ENCODE data around the gene PDXDC1.
"Not testable (repeated sequence)": the region's sequence is repeated elsewhere in the genome, so short reads cannot be mapped to it uniquely, and the experiment has no call there.

Gene PDXDC1

GRCh38 chr16:14974331-14974655 is 533 bp upstream of the PDXDC1 start:
- DNase-seq = not testable (repeated sequence)

GRCh38 chr16:14975418-14976194 is 780 bp downstream of the PDXDC1 start:
- peak; percentile 31 to 69 (median 62) for DNase-seq

DNA sequence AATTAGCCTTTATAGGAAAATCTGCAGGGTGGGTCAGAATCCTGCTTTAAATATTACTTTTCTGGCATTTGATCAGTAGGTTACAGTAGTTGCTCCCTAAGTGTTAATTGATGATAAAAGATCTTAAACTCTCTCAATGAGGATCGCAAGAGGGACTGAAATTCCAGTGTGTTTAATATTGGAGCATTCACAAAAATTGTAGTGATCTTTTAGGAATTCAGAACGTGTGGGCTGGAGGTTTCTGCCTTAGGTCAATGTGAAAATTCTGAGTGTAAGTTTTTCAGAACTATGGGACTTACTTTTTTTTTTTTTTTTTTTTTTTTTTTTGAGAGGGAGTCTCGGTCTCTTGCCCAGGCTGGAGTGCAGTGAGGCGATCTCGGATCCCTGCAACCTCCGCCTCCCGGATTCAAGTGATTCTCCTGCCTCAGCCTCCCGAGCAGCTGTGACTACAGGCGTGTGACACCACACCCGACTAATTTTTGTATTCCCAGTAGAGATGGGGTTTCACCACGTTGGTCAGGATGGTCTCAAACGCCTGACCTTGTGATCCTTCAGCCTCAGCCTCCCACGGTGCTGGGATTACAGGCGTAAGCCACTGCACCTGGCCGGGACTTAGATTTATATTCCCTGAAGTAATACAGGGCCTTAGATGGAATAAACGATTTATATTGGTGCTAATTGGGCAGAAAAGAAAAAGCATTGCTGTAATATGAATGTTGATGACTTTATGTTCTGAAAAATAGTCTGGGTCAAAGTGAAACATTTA is 2.3 kb downstream of the PDXDC1 start:
- DNase-seq = not testable (repeated sequence)

DNA sequence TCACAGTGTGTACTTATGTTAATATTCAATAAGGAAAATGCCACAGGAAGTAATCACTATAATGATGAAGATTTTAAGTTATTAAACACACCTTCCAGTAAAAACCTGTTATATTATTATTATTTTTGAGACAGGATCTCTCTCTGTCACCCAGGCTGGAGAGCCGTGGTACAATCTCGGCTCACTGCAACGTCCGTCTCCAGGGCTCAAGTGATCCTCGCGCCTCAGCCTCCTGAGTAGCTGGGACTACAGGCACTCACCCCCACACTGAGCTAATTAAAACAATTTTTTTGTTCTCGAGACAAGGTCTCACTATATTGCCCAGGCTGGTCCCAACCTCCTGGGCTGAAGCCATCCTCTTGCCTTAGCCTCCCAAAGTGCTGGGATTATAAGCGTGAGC is 3.5 kb downstream of the PDXDC1 start:
- not testable (repeated sequence) for DNase-seq

DNA sequence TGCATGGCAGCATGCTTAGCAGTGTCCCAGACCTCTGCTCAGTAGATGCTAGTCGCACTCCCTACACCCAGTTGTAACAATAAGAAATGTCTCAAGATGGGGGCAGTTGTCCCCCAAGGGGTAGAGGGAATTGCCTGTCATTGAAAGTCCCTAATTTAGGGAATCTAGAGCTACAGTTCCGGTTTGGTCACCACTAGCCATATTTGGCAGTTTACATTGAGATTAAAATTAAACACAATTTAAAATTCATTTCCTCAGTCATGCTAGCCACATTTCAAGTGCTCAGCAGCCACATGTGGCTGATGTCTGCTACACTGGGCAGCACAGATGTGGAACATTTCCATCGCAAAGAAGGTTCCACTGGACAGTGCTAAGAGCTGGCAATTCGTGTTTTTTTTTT is 4.1 kb downstream of the PDXDC1 start:
- DNase-seq = not testable (repeated sequence)

GRCh38 chr16:14981234-14981633 is 6.4 kb downstream of the PDXDC1 start:
- DNase-seq = peak in 2 of 3 experiments; percentile 4 to 32

GRCh38 chr16:14982521-14982920 is 7.7 kb downstream of the PDXDC1 start:
- peak in 1 of 3 experiments; percentile 41 for DNase-seq

GRCh38 chr16:14988092-14988491 is 13.3 kb downstream of the PDXDC1 start:
- not testable (repeated sequence) for DNase-seq

GRCh38 chr16:14988661-14989191 is 13.9 kb downstream of the PDXDC1 start:
- DNase-seq = not testable (repeated sequence)

DNA sequence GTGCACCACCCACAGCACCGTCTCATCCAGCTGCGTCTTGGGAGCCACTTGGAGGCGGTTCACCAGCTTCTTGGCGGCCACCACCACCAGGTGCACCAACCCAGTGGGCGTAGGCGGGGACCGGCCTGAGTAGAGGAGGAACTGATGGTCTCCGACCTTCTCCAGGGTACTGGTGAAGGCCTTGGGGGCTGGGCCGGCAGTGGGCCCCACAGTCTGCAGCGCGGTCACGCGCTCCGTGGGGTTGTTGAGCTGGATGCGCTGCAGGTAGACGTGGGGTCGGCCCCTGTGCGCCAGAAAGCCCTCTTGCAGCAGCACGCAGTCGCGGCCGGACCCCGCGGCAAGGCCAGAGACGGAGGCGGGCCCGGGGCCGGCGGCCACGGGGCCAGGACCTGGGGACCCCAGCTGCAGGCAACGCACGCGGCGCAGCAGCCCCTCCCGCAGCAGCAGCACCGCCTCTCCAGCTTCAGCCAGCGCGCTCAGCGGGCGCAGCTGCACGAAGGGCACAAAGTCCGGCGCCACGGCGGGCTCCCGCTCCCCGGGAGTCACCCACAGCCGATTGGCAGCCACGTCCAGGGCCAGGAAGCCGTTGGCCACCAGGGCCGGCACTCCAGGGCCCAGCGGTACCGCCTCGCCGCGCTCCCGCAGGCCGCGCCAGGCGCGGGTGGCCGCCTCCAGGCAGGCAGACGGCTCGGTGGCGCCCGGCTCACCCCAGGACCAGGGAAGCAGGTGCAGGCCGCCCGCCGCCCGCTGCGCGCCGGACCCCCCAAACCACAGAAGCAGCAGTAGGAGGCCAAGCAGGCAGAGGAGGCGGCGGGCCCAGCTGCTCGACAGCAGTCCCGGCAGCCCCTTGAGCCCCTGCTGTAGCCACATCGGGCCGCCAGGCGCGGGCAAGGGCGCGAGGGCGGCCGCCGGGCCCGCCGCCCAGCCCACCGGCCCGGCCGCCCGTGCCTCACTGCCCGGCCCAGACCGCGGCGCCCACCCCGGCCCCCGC is 14.8 kb downstream of the PDXDC1 start:
- DNase-seq = not testable (repeated sequence)

- DNase-seq = not testable (repeated sequence)
These were observed 18.7 kb downstream of the PDXDC1 start for GRCh38 chr16:14993277-14994151.

GRCh38 chr16:14996702-14997101 is 21.9 kb downstream of the PDXDC1 start:
- DNase-seq = not testable (repeated sequence)

DNA sequence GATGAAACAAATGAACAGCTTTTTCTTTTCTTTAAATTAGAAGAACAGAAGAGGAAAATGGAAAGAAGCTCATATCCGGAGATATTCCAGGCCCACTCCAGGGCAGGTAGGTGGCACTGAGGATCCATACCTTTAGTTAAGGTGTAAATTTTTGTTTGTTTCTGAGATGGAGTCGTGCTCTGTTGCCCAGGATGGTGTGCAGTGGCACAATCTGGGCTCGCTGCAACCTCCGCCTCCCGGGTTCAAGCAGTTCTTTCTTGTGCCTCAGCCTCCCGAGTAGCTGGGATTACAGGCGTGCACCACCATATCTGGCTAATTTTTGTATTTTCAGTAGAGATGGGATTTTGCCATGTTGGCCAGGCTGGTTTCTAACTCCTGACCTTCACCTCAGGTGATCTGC is 23.5 kb downstream of the PDXDC1 start:
- not testable (repeated sequence) for DNase-seq

DNA sequence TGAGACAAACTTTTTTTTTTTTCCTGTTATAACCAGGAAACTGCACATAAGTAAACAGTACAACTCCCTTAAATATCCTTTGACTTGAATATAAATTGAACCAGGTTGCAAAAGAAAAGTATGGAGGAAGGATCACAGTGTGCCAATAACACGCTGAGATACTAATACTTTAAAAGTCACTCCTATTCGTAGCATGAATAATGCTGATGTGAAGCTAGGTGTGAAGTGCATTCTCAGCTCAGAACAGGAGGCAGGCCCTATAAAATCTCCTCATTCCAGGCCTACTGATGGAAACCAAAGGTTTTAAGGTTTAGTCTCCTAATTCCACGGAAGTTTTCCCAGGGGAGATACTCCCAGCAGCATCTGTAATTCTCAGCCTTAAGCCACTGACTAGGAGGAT is 25.0 kb downstream of the PDXDC1 start:
- DNase-seq = not testable (repeated sequence)

- not testable (repeated sequence) for DNase-seq
These were observed 27.6 kb downstream of the PDXDC1 start for GRCh38 chr16:15002448-15002847.

GRCh38 chr16:15005357-15006132 is 30.7 kb downstream of the PDXDC1 start:
- not testable (repeated sequence) for DNase-seq

DNA sequence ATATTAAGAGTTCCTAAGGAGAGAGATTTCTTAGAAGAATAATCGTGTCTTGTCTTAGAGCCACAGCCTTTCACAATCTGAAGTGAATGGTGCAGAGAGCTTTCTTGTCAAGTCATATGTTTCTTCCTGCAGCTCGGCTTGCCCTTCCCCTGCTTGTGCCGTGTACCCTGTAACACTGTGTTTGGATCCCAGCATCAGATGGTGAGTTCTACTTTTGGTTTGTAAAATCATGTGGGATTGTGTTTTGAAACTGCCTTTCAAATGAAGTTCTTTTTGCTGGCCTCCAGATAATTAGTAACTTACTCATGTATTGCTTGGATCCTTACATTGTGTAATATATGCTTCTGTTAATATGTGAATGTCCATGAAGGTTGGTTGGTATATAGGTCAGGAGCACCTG is 33.8 kb downstream of the PDXDC1 start:
- not testable (repeated sequence) for DNase-seq

- DNase-seq = not testable (repeated sequence)
These were observed 38.1 kb downstream of the PDXDC1 start for GRCh38 chr16:15012941-15013340.

GRCh38 chr16:15015671-15016070 is 40.8 kb downstream of the PDXDC1 start:
- DNase-seq = not testable (repeated sequence)

- DNase-seq = not testable (repeated sequence)
These were observed 41.5 kb downstream of the PDXDC1 start for GRCh38 chr16:15016354-15016753.

Data from NCI-H1417 (cell line).